Keratinocyte (primary cell): ENCODE measurements around the gene OR1F1. TPM values are rescaled to one million over a fixed set of nuclear protein-coding genes. Genes with fewer than 3 reads are reported as not detected.

Source experiments
- DNase-seq: peaks from one replicate; pipeline ENCODE4 v3.0.0-alpha.2; 2011; ENCODE audit warnings: low read depth, missing footprints, low spot score
- FAIRE-seq: peaks from 2 replicates; lab custom pipeline; 2011; peaks lifted over from hg19 to GRCh38; lab: Jason Lieb, UNC
- H2AFZ ChIP-seq: 2 replicates; pipeline ENCODE4 v1.6.0; 2012; ENCODE audit warnings: low read length, control low read depth, inconsistent platforms; ENCODE audit not compliant: control insufficient read depth
- H3K27ac ChIP-seq: 2 replicates; pipeline ENCODE4 v1.5.1; 2011; ENCODE audit warnings: low read length; ENCODE audit not compliant: control insufficient read depth, insufficient read depth
- H3K27me3 ChIP-seq: 3 replicates; pipeline ENCODE4 v1.6.0; 2011; ENCODE audit warnings: low read length; ENCODE audit not compliant: control insufficient read depth, insufficient read depth; ENCODE audit errors: extremely low read depth
- H3K36me3 ChIP-seq, 2 experiments: 2 replicates in 1 of 2; 3 replicates in 1 of 2; pipeline ENCODE4 v1.5.1; 2011; ENCODE audit warnings: low read length in 2 of 2, mild to moderate bottlenecking in 1 of 2; ENCODE audit not compliant: control insufficient read depth in 2 of 2, insufficient read depth in 2 of 2; ENCODE audit errors: extremely low read depth in 1 of 2
- H3K4me1 ChIP-seq: 3 replicates; pipeline ENCODE4 v1.5.1; 2011; ENCODE audit warnings: low read length; ENCODE audit not compliant: control insufficient read depth, insufficient read depth; ENCODE audit errors: extremely low read depth
- H3K4me2 ChIP-seq: 3 replicates; pipeline ENCODE4 v1.6.0; 2011; ENCODE audit warnings: low read depth, low read length; ENCODE audit not compliant: control insufficient read depth, insufficient read depth; ENCODE audit errors: extremely low read depth
- H3K4me3 ChIP-seq, 3 experiments: fragments of 200-600 bp in 1 of 3; sonication (generic) in 1 of 3; 2 replicates in 2 of 3; 3 replicates in 1 of 3; pipeline ENCODE4 v1.5.1; 2011 to 2016; ENCODE audit warnings: low read length in 3 of 3, mild to moderate bottlenecking in 3 of 3, control low read depth in 2 of 3, inconsistent platforms in 1 of 3, low read depth in 1 of 3, mixed read lengths in 1 of 3, mixed run types in 1 of 3, moderate library complexity in 1 of 3; ENCODE audit not compliant: control insufficient read depth in 2 of 3, insufficient read depth in 2 of 3; ENCODE audit errors: extremely low read depth in 1 of 3
- H3K79me2 ChIP-seq: 2 replicates; pipeline ENCODE4 v1.6.0; 2012; ENCODE audit warnings: low read length; ENCODE audit not compliant: control insufficient read depth, insufficient read depth
- H3K9ac ChIP-seq: 3 replicates; pipeline ENCODE4 v1.6.0; 2011; ENCODE audit warnings: low read length; ENCODE audit not compliant: control insufficient read depth, insufficient read depth; ENCODE audit errors: extremely low read depth
- H3K9me1 ChIP-seq: 3 replicates; pipeline ENCODE4 v1.6.0; 2011; ENCODE audit warnings: low read length; ENCODE audit not compliant: control insufficient read depth, insufficient read depth; ENCODE audit errors: extremely low read depth
- H3K9me3 ChIP-seq: 2 replicates; pipeline ENCODE4 v1.5.1; 2012; ENCODE audit warnings: low read depth, low read length; ENCODE audit not compliant: control insufficient read depth
- H4K20me1 ChIP-seq: 3 replicates; pipeline ENCODE4 v1.6.0; 2011; ENCODE audit warnings: low read length; ENCODE audit not compliant: control insufficient read depth, insufficient read depth; ENCODE audit errors: extremely low read depth
- CTCF ChIP-seq, 3 experiments: IDR thresholded peaks in 1 of 3; conservative IDR thresholded peaks in 1 of 3; optimal IDR thresholded peaks in 1 of 3; 2 replicates in 2 of 3; 3 replicates in 1 of 3; pipeline versions ENCODE3 to v1.5.1; 2011; ENCODE audit warnings: low read length in 3 of 3, mild to moderate bottlenecking in 3 of 3, moderate library complexity in 2 of 3, control low read depth in 1 of 3, inconsistent platforms in 1 of 3; ENCODE audit not compliant: insufficient read depth in 2 of 3; ENCODE audit errors: extremely low read depth in 1 of 3
- EZH2 ChIP-seq: IDR thresholded peaks from one replicate; pipeline ENCODE4 v1.6.1; 2012; ENCODE audit warnings: inconsistent platforms, mild to moderate bottlenecking, low read length, moderate library complexity
- dilution Hi-C: fragments of 300-500 bp; cut with MboI; formaldehyde crosslinking; loops from one replicate; pipeline ENCODE4 v1.7.0; 2020; ENCODE audit warnings: low sequenced_read_pairs; ENCODE audit not compliant: extremely low pct_ligation_motif_present
- polyA plus RNA-seq, 5 experiments: library from polyadenylated mRNA; depleted of rRNA in 3 of 5; stranded (reverse) in 3 of 5; stranded (forward) in 1 of 5; unstranded in 1 of 5; fragments of >200 nt; gene quantifications; 1 replicate in 1 of 5; 2 replicates in 3 of 5; 3 replicates in 1 of 5; pipeline versions ENCODE4 v1.2.1 to v1.2.3, GENCODE V29; 2011 to 2012; ENCODE audit warnings: missing spikeins in 2 of 5, low read depth in 1 of 5, low replicate concordance in 1 of 5

OR1F1 gene
- polyA plus RNA-seq, 1 donor (not counting 4 experiments of a cell fraction or from before 2014, with no cell fraction given): 0.51 TPM

GRCh38 chr16:3145660-3146059 is 42.3 kb upstream of the OR1F1 start:
- Histone ChIP-seq H4K20me1 (no peaks in the 10 kb centered on the region), H3K4me3 (no peak overlapping the region), H3K9me3 (no peaks in the 10 kb centered on the region), H3K9ac (no peak overlapping the region), H3K4me1 (no peaks in the 10 kb centered on the region), H3K27me3 (no peaks in the 10 kb centered on the region), H3K4me2 (no peak overlapping the region), H3K79me2 (no peaks in the 10 kb centered on the region), H2AFZ (no peak overlapping the region), H3K27ac (no peak overlapping the region), H3K36me3 (peaks cover 0 to 7% of the 10 kb centered on the region in 2 experiments), H3K9me1 (no peaks in the 10 kb centered on the region)
- dilution Hi-C loops: no loop called here
- no peak for DNase-seq
- FAIRE-seq: no peak
- TF ChIP-seq EZH2 (no peak), CTCF (optimal IDR thresholded peaks at IDR 0.05 in 1 of 3, IDR thresholded peaks at IDR 0.05 in 1 of 3, conservative IDR thresholded peaks at IDR 0.05 in 1 of 3; ENCODE audit: extremely low read depth in 1 of 3, insufficient read depth in 2 of 3, low read length in 3 of 3) (no peak)

- Histone ChIP-seq H3K27ac (no peak overlapping the region), H3K36me3 (peaks cover 0 to 1% of the 10 kb centered on the region in 2 experiments), H3K9ac (no peak overlapping the region), H3K79me2 (no peaks in the 10 kb centered on the region), H3K9me3 (no peaks in the 10 kb centered on the region), H3K4me1 (peaks cover 2% of the 10 kb centered on the region), H2AFZ (no peak overlapping the region), H3K4me2 (no peak overlapping the region), H3K4me3 (no peak overlapping the region), H3K27me3 (no peaks in the 10 kb centered on the region), H3K9me1 (no peaks in the 10 kb centered on the region), H4K20me1 (peaks cover 1% of the 10 kb centered on the region)
- dilution Hi-C loops: no loop called here
- TF ChIP-seq CTCF (optimal IDR thresholded peaks at IDR 0.05 in 1 of 3, IDR thresholded peaks at IDR 0.05 in 1 of 3, conservative IDR thresholded peaks at IDR 0.05 in 1 of 3; ENCODE audit: extremely low read depth in 1 of 3, insufficient read depth in 2 of 3, low read length in 3 of 3) (no peak), EZH2 (no peak)
- DNase-seq: no peak
- no peak for FAIRE-seq
Measured at GRCh38 chr16:3147046-3147756, 40.8 kb upstream of the OR1F1 start.
